Keratinocyte (primary cell): ENCODE data around the gene RGS6.

Experiments used
- EZH2 ChIP-seq: IDR thresholded peaks from one replicate; pipeline ENCODE4 v1.6.1; 2012; ENCODE audit warnings: inconsistent platforms, mild to moderate bottlenecking, low read length, moderate library complexity
- TF ChIP-seq, protein P1 (sequence below), 3 experiments: IDR thresholded peaks in 1 of 3; conservative IDR thresholded peaks in 1 of 3; optimal IDR thresholded peaks in 1 of 3; 2 replicates in 2 of 3; 3 replicates in 1 of 3; pipeline versions ENCODE3 to v1.5.1; 2011; ENCODE audit warnings: low read length in 3 of 3, mild to moderate bottlenecking in 3 of 3, moderate library complexity in 2 of 3, control low read depth in 1 of 3, inconsistent platforms in 1 of 3; ENCODE audit not compliant: insufficient read depth in 2 of 3; ENCODE audit errors: extremely low read depth in 1 of 3

DNA sequence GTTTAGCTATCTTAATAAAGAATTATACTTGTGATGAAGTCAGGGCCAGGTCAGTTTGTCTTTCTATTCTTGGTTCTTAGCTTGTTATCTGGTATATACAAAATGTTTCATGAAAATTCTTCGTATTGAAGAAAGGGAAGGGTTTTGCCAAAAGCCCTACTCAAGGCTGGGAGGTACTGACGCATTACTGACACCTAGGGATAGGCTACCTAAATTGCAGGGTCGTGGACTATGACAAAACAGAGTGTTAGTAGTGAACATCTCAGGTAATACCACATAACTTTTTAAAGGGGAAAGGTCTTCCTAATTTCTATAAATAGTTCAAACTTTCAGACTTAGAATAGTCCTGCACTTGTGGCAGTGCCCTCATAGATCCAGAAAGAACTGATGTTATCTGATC, 246.3 kb downstream of the RGS6 start:
- TF ChIP-seq, protein P1, sequence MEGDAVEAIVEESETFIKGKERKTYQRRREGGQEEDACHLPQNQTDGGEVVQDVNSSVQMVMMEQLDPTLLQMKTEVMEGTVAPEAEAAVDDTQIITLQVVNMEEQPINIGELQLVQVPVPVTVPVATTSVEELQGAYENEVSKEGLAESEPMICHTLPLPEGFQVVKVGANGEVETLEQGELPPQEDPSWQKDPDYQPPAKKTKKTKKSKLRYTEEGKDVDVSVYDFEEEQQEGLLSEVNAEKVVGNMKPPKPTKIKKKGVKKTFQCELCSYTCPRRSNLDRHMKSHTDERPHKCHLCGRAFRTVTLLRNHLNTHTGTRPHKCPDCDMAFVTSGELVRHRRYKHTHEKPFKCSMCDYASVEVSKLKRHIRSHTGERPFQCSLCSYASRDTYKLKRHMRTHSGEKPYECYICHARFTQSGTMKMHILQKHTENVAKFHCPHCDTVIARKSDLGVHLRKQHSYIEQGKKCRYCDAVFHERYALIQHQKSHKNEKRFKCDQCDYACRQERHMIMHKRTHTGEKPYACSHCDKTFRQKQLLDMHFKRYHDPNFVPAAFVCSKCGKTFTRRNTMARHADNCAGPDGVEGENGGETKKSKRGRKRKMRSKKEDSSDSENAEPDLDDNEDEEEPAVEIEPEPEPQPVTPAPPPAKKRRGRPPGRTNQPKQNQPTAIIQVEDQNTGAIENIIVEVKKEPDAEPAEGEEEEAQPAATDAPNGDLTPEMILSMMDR (optimal IDR thresholded peaks at IDR 0.05 in 1 of 3, IDR thresholded peaks at IDR 0.05 in 1 of 3, conservative IDR thresholded peaks at IDR 0.05 in 1 of 3; ENCODE audit: extremely low read depth in 1 of 3, insufficient read depth in 2 of 3, low read length in 3 of 3) = no peak
- no peak for TF ChIP-seq EZH2
